Vagina (tissue), 2 donors: Measurements from ENCODE around the gene BICC1.

ENCODE experiments used
- POLR2A ChIP-seq, 2 donors: fragments of 450-650 bp; IDR thresholded peaks; one replicate each; pipeline ENCODE4 v1.6.1; 2017; ENCODE audit warnings: antibody characterized with exemption in 2 of 2, mild to moderate bottlenecking in 2 of 2, moderate library complexity in 2 of 2
- POLR2AphosphoS5 ChIP-seq, 2 donors: sonication (generic); formaldehyde crosslinking; IDR thresholded peaks; one replicate each; pipeline ENCODE4 v1.9.0; 2017; ENCODE audit warnings: antibody characterized with exemption in 2 of 2, mild to moderate bottlenecking in 2 of 2, low read depth in 1 of 2; ENCODE audit not compliant: insufficient read depth in 1 of 2
- TF ChIP-seq, protein P1 (sequence below), 3 experiments: fragments of 450-650 bp in 2 of 3; fragments of 200-600 bp in 1 of 3; sonication (generic) in 1 of 3; IDR thresholded peaks; one replicate each; pipeline ENCODE4 v1.5.1; 2017 to 2019; ENCODE audit warnings: antibody characterized with exemption in 3 of 3, mild to moderate bottlenecking in 2 of 3, moderate library complexity in 2 of 3

DNA sequence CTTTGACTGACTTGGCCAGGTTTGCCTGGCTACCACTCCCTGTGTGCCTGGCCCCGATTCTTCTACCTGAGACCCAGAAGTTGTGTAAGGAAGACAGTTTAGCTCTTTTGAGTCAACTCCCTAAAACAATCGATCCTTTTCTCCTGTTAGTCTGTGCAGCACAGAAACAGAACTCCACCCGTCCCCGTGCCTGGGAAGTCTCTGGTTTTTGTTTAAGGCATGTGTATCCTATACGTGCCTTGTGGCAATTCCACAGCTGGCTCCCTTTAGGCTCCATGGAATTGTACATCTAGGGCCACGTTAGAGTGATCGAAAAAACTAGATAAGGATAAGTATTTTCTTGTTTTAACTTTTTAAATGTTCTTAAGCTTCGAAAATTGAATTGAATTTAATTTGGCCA, 131.6 kb downstream of the BICC1 start:
- TF ChIP-seq, protein P1, sequence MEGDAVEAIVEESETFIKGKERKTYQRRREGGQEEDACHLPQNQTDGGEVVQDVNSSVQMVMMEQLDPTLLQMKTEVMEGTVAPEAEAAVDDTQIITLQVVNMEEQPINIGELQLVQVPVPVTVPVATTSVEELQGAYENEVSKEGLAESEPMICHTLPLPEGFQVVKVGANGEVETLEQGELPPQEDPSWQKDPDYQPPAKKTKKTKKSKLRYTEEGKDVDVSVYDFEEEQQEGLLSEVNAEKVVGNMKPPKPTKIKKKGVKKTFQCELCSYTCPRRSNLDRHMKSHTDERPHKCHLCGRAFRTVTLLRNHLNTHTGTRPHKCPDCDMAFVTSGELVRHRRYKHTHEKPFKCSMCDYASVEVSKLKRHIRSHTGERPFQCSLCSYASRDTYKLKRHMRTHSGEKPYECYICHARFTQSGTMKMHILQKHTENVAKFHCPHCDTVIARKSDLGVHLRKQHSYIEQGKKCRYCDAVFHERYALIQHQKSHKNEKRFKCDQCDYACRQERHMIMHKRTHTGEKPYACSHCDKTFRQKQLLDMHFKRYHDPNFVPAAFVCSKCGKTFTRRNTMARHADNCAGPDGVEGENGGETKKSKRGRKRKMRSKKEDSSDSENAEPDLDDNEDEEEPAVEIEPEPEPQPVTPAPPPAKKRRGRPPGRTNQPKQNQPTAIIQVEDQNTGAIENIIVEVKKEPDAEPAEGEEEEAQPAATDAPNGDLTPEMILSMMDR (IDR thresholded peaks at IDR 0.05) = no peak
- TF ChIP-seq POLR2A (IDR thresholded peaks at IDR 0.05) = no peak
- TF ChIP-seq POLR2AphosphoS5 (IDR thresholded peaks at IDR 0.05; ENCODE audit: insufficient read depth in 1 of 2, low read depth in 1 of 2) = no peak
